ENCODE measurements around the gene SLC5A1. TPM values are rescaled to one million over a fixed set of nuclear protein-coding genes. Genes with fewer than 3 reads are reported as not detected.
A peak's percentile ranks its signal among the peaks of the same experiment; 100 is the strongest.

The SLC5A1 gene
- total RNA-seq, 3 donors from 2014 or later, result 1.3 to 5.3 TPM; not detected in 1

DNA sequence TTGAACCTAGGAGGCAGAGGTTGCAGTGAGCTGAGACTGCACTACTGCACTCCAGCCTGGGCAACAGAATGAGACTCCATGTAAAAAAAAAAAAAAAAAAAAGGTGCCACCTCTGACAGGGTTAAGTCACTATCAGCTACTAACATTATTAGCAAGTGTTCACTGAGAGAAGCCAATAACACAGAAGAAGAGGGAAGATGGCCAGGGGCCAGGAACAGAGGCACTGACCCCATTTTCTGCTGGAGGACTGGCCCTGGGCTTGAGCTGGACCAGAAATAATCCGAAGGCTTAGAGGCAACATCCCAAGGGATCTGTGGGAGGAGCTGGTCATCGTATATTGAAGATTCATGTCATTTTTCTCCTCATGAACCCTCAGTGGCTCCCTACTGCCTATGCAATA lies 5.0 kb downstream of the SLC5A1 start:
- no peaks in the 10 kb centered on the region for H3K36me3 ChIP-seq
- H3K4me3 ChIP-seq, result no peak overlapping the region
- intact Hi-C loops (cut with DNase I; ENCODE audit: low total_unique reads), result no loop called here
- H3K27ac ChIP-seq, result no peak overlapping the region
- no peaks in the 10 kb centered on the region for H3K9me3 ChIP-seq
- H3K4me1 ChIP-seq, result no peaks in the 10 kb centered on the region
- no peak for TF ChIP-seq POLR2AphosphoS5 (IDR thresholded peaks at IDR 0.05)
- no peak for TF ChIP-seq POLR2A (IDR thresholded peaks at IDR 0.05)
- TF ChIP-seq, protein P1, sequence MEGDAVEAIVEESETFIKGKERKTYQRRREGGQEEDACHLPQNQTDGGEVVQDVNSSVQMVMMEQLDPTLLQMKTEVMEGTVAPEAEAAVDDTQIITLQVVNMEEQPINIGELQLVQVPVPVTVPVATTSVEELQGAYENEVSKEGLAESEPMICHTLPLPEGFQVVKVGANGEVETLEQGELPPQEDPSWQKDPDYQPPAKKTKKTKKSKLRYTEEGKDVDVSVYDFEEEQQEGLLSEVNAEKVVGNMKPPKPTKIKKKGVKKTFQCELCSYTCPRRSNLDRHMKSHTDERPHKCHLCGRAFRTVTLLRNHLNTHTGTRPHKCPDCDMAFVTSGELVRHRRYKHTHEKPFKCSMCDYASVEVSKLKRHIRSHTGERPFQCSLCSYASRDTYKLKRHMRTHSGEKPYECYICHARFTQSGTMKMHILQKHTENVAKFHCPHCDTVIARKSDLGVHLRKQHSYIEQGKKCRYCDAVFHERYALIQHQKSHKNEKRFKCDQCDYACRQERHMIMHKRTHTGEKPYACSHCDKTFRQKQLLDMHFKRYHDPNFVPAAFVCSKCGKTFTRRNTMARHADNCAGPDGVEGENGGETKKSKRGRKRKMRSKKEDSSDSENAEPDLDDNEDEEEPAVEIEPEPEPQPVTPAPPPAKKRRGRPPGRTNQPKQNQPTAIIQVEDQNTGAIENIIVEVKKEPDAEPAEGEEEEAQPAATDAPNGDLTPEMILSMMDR (IDR thresholded peaks at IDR 0.05), result no peak
- H3K27me3 ChIP-seq, result no peaks in the 10 kb centered on the region
- no peak for DNase-seq (ENCODE audit: low spot score in 2 of 2)

DNA sequence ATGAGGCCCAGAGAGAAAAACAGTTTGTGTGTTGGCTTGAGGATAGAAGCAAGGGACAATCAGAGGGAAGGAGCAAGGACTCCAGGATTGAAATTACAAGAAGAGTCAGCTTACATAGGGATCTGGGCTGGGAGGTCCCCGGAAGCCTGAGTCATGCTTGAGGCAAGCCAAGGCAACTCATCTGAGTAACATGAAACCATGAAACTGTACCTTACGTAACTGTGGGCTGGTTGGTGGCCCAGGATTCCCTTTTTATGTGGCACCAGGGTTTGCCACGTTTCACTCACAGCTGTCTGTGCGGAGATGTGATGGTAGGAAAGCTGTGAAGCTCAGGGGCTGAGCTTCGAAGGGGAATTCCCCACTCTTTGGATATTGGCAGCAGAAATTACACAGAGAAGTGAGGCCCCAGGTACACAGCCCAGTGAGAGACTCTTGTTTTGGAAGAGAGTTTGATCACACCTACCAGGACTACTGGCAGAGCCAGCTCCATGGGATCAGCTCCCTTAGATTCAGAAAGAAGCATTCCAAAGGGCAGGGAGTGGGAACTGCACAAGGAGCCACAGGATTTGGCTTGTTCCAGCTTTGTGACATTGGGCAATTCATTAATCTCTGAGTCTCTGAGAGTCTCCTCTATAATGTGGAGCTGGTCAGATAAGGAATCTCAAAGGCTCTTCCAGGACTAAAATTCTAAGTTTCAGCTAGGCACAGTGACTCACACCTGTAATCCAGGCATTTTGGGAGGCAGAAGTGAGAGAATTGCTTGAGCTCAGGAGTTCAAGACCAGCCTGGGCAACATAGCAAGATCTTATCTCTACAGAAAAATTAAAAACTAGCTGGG lies 7.8 kb downstream of the SLC5A1 start:
- peak in 1 of 2 donors; percentile 78 for DNase-seq (ENCODE audit: low spot score in 2 of 2)
- TF ChIP-seq, protein P1 (IDR thresholded peaks at IDR 0.05), result no peak
- TF ChIP-seq POLR2A (IDR thresholded peaks at IDR 0.05) (no peak), POLR2AphosphoS5 (IDR thresholded peaks at IDR 0.05) (peak in 1 of 3 donors; percentile 9)
- Histone ChIP-seq H3K4me3 (no peak overlapping the region), H3K27me3 (no peaks in the 10 kb centered on the region), H3K27ac (peak overlapping the region; percentile 51 to 72), H3K4me1 (no peaks in the 10 kb centered on the region), H3K36me3 (no peaks in the 10 kb centered on the region), H3K9me3 (no peaks in the 10 kb centered on the region)
- intact Hi-C loops (cut with DNase I; ENCODE audit: low total_unique reads), result no loop called here

DNA sequence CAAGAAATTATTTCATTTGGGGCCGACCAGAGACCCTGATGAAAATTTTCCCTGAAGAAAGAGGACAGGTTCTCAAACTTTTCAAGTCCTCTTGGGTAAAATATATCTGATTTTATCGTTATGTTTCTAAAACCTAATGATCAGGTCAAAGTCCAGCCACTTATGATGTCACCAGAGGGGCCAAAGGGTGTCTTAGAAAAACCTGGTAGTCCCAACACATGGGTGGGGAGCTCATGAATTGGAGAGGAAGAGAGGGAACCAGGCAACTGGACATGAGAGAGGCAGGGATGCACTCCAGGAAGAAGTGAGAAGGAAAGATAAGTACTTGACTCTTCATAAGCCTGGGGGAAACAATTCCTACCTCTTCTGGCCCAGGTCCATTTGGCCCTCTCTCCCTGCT lies 9.2 kb downstream of the SLC5A1 start:
- no peak for TF ChIP-seq POLR2AphosphoS5 (IDR thresholded peaks at IDR 0.05)
- TF ChIP-seq POLR2A (IDR thresholded peaks at IDR 0.05), result no peak
- TF ChIP-seq, protein P1 (IDR thresholded peaks at IDR 0.05), result no peak
- H3K4me3 ChIP-seq, result no peak overlapping the region
- no peaks in the 10 kb centered on the region for H3K27me3 ChIP-seq
- peak in 1 of 2 donors; percentile 30 for DNase-seq (ENCODE audit: low spot score in 2 of 2)
- H3K9me3 ChIP-seq, result no peaks in the 10 kb centered on the region
- peak overlapping the region in 1 of 2 donors; percentile 72 for H3K27ac ChIP-seq
- H3K36me3 ChIP-seq, result no peaks in the 10 kb centered on the region
- no peaks in the 10 kb centered on the region for H3K4me1 ChIP-seq
- intact Hi-C loops (cut with DNase I; ENCODE audit: low total_unique reads), result no loop called here

DNA sequence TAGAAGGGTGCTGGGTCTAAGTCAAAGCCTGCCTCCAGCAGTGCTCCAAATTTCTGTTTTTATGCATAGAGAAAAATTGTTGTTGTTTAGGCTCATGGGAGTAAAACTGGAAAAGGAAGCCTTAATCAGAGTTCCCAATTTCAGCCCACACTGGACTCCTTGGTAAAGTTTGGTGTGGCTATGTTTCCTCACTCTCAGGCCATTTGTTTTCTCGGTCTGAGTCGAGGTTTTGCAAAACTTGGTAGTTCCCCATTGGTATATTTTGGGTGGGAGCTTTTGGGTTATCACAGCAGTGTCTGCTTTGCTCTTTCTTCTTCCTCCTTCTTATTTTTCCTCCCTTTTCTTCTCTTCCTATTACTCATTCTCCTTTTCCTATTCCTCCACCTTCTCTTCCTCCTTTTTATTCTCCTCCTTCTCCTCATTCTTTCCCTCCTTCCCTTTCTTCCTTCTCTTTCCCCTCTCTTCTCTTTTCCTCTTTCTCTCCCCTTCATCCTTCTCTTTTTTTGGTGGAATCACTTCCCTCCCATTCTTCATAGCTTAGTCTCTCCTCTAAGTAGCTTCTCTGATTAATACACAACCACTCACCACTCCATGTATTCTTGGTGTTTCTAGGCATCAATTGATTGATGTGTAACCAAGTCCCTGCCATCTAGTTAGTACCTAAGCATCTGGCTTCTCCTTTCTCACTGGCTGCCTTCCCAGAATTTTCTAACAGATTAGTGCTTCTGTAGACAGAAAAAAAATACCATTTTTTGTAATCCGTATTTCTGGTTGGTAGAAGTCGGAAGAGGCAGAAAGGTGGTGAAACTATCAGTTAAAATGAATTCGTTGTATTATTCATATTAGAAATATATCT lies 10.1 kb downstream of the SLC5A1 start:
- intact Hi-C loops (cut with DNase I; ENCODE audit: low total_unique reads), result no loop called here
- Histone ChIP-seq H3K27me3 (no peaks in the 10 kb centered on the region), H3K36me3 (no peaks in the 10 kb centered on the region), H3K27ac (peak overlapping the region in 1 of 2 donors; percentile 72), H3K4me3 (no peak overlapping the region), H3K9me3 (no peaks in the 10 kb centered on the region), H3K4me1 (no peaks in the 10 kb centered on the region)
- DNase-seq (ENCODE audit: low spot score in 2 of 2), result no peak
- TF ChIP-seq, protein P1 (IDR thresholded peaks at IDR 0.05), result no peak
- no peak for TF ChIP-seq POLR2A (IDR thresholded peaks at IDR 0.05)
- TF ChIP-seq POLR2AphosphoS5 (IDR thresholded peaks at IDR 0.05), result no peak

DNA sequence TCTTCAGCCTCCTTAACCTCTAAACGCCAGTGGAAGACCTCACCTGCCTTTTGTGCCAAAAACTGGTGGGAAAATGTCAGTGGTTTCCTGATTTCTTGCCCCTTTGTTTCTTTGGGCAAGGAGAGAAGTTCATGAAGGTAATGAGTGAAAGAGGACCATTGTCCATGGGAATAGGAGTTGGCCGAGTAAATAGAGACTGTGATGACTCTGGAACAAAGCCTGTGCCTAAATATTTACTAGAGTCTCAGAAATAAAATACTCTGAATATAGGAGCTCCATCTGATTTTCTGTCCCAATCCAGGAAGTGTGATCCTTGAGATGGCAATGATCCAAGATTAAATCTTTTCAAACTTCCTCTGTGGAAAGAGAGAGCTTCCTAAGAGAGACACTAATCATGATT lies 12.0 kb downstream of the SLC5A1 start:
- Histone ChIP-seq H3K9me3 (no peaks in the 10 kb centered on the region), H3K36me3 (no peaks in the 10 kb centered on the region), H3K4me1 (no peaks in the 10 kb centered on the region), H3K27me3 (no peaks in the 10 kb centered on the region), H3K4me3 (no peak overlapping the region), H3K27ac (peak overlapping the region in 1 of 2 donors; percentile 34)
- intact Hi-C loops (cut with DNase I; ENCODE audit: low total_unique reads), result no loop called here
- TF ChIP-seq, protein P1 (IDR thresholded peaks at IDR 0.05), result no peak
- TF ChIP-seq POLR2AphosphoS5 (IDR thresholded peaks at IDR 0.05) (no peak), POLR2A (IDR thresholded peaks at IDR 0.05) (no peak)
- no peak for DNase-seq (ENCODE audit: low spot score in 2 of 2)
